ENCODE results near the gene KRTAP10-3. TPM values are rescaled to one million over a fixed set of nuclear protein-coding genes. Genes with fewer than 3 reads are reported as not detected.

The KRTAP10-3 gene
- total and polyA plus RNA-seq, 9 of the 15 experiments (the other 6 are each of a cell fraction or from before 2014, with no cell fraction given), result not detected

DNA sequence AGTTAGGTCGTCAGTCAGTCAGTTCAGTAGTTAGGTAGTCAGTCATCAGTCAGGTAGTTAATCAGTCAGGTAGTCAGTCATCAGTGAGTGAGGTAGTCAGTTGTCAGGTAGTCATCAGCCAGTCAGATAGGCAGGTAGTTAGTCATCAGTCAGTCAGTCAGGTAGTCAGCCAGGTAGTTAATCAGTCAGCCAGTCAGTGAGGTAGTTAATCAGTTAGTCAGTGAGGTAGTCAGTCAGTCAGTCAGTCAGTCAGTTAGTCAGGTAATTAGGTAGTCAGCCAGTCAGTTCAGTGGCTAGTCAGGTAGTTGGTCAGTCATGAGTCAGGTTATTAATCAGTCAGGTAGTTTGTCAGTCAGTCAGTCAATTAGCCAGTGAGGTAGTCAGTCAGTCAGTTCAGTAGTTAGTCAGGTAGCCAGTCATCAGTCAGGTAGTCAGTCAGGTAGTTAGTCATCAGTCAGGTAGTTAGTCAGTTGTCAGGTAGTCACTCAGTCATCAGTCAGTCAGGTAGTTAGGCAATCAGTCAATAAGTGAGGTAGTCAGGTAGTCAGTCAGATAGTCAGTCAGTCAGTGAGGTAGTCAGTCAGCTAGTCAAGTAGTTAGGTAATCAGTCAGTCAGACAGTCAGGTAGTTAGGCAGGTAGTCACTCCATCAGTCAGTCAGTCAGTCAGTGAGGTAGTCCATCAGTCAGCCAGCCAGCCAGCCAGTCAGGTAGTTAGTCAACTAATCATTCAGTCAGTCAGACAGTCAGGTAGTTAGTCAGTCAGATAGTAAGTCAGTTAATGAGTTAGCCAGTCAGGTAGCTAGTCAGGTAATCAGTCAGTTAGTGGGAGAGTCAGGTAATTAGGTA lies 34.8 kb downstream of the KRTAP10-3 start:
- H3K79me2 ChIP-seq (ENCODE audit: control insufficient read depth, insufficient read depth, low read length), result no peaks in the 10 kb centered on the region
- H2AFZ ChIP-seq (ENCODE audit: low read depth, low read length), result no peak overlapping the region
- no TSS peak for BruUV-seq (replicated peaks)
- no peak overlapping the region for H3K4me2 ChIP-seq (ENCODE audit: insufficient read depth, low read length)
- in situ Hi-C loops (cut with MboI) (no loop called here), intact Hi-C loops (cut with micrococcal nuclease) (no loop called here)
- H3K9me1 ChIP-seq (ENCODE audit: control insufficient read depth, insufficient read depth, low read length), result no peaks in the 10 kb centered on the region
- POLR2A ChIA-PET, result no interaction called here
- H3K36me3 ChIP-seq (ENCODE audit: control insufficient read depth, insufficient read depth, low read length), result no peaks in the 10 kb centered on the region
- H3K4me3 ChIP-seq, result no peak overlapping the region
- peaks cover 21% of the 10 kb centered on the region; the same call in 1 of the 2 replicates for H3K9me3 ChIP-seq (replicated peaks; ENCODE audit: control insufficient read depth, insufficient read depth, low read depth, low read length)
- FAIRE-seq (peak; percentile 44), DNase-seq (ENCODE audit: extremely low read depth in 1 of 4, low spot score in 3 of 4) (no peak), ATAC-seq (no peak)
- peaks cover 9% of the 10 kb centered on the region; the same call in 1 of the 2 replicates for H4K20me1 ChIP-seq (replicated peaks; ENCODE audit: control insufficient read depth, insufficient read depth, low read length)
- TF ChIP-seq, protein P1, sequence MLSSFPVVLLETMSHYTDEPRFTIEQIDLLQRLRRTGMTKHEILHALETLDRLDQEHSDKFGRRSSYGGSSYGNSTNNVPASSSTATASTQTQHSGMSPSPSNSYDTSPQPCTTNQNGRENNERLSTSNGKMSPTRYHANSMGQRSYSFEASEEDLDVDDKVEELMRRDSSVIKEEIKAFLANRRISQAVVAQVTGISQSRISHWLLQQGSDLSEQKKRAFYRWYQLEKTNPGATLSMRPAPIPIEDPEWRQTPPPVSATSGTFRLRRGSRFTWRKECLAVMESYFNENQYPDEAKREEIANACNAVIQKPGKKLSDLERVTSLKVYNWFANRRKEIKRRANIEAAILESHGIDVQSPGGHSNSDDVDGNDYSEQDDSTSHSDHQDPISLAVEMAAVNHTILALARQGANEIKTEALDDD (IDR thresholded peaks at IDR 0.05), result peak; percentile 87
- no peak for TF ChIP-seq RB1 (IDR thresholded peaks at IDR 0.05; ENCODE audit: low read depth)
- CTCF ChIA-PET (ENCODE audit: low intra/inter-chr PET ratio), result no interaction called here
- 0% methylated on average over 1 of the region's 1 CpG for WGBS (ENCODE audit: insufficient coverage, low coverage, missing lambda C conversion rate)
- no peak overlapping the region for H3K27ac ChIP-seq (ENCODE audit: extremely low read depth, low read depth, low read length)
- H3K9ac ChIP-seq (ENCODE audit: insufficient read depth in 1 of 2, low read depth in 2 of 2, low read length in 2 of 2), result no peak overlapping the region
- peaks cover 18 to 46% of the 10 kb centered on the region in 2 experiments; a peak in 3 of 5 replicates for H3K27me3 ChIP-seq (ENCODE audit: control insufficient read depth in 2 of 2, insufficient read depth in 2 of 2, low read length in 2 of 2)
- peaks cover 0 to 26% of the 10 kb centered on the region in 2 experiments; a peak in 1 of 5 replicates for H3K4me1 ChIP-seq (replicated peaks in 1 of 2; ENCODE audit: control insufficient read depth in 2 of 2, insufficient read depth in 2 of 2, low read length in 2 of 2)

DNA sequence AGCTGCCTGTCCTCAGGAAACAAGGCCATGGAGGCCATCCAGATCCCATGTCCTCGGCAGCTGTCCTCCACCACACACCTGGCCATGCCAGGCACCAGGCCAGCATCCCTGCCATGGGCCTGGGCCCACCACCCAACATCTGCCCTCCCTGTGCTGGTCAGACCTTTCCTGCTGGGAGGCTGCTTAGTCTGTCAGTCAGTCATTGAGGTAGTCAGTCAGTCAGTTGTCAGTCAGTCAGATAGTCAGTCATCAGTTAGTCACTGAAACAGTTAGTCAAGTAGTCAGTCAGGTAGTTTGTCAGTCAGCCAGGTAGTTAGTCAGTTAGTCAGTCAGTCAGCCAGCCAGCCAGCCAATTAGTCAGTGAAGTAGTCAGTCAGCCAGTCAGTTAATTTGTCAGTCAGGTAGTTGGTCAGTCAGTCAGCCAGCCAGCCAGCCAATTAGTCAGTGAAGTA lies 35.8 kb downstream of the KRTAP10-3 start:
- POLR2A ChIA-PET, result no interaction called here
- Histone ChIP-seq H3K4me3 (no peak overlapping the region), H3K79me2 (ENCODE audit: control insufficient read depth, insufficient read depth, low read length) (no peaks in the 10 kb centered on the region), H2AFZ (ENCODE audit: low read depth, low read length) (no peak overlapping the region), H4K20me1 (replicated peaks; ENCODE audit: control insufficient read depth, insufficient read depth, low read length) (peaks cover 3% of the 10 kb centered on the region; the same call in 1 of the 2 replicates), H3K27ac (ENCODE audit: extremely low read depth, low read depth, low read length) (no peak overlapping the region), H3K9me3 (replicated peaks; ENCODE audit: control insufficient read depth, insufficient read depth, low read depth, low read length) (peaks cover 21% of the 10 kb centered on the region; the same call in 1 of the 2 replicates), H3K27me3 (ENCODE audit: control insufficient read depth in 2 of 2, insufficient read depth in 2 of 2, low read length in 2 of 2) (peaks cover 10 to 35% of the 10 kb centered on the region in 2 experiments; a peak in 3 of 5 replicates), H3K36me3 (ENCODE audit: control insufficient read depth, insufficient read depth, low read length) (no peaks in the 10 kb centered on the region), H3K9ac (ENCODE audit: insufficient read depth in 1 of 2, low read depth in 2 of 2, low read length in 2 of 2) (no peak overlapping the region), H3K4me2 (ENCODE audit: insufficient read depth, low read length) (no peak overlapping the region), H3K4me1 (replicated peaks in 1 of 2; ENCODE audit: control insufficient read depth in 2 of 2, insufficient read depth in 2 of 2, low read length in 2 of 2) (peaks cover 0 to 26% of the 10 kb centered on the region in 2 experiments; a peak in 1 of 5 replicates), H3K9me1 (ENCODE audit: control insufficient read depth, insufficient read depth, low read length) (no peaks in the 10 kb centered on the region)
- in situ Hi-C loops (cut with MboI), result no loop called here
- intact Hi-C loops (cut with micrococcal nuclease), result no loop called here
- FAIRE-seq, result no peak
- DNase-seq (ENCODE audit: extremely low read depth in 1 of 4, low spot score in 3 of 4), result no peak
- no peak for ATAC-seq
- CTCF ChIA-PET (ENCODE audit: low intra/inter-chr PET ratio), result no interaction called here
- no peak for TF ChIP-seq NRF1 (conservative IDR thresholded peaks at IDR 0.05 in 1 of 2, IDR thresholded peaks at IDR 0.05 in 1 of 2)
- TF ChIP-seq, protein P2, sequence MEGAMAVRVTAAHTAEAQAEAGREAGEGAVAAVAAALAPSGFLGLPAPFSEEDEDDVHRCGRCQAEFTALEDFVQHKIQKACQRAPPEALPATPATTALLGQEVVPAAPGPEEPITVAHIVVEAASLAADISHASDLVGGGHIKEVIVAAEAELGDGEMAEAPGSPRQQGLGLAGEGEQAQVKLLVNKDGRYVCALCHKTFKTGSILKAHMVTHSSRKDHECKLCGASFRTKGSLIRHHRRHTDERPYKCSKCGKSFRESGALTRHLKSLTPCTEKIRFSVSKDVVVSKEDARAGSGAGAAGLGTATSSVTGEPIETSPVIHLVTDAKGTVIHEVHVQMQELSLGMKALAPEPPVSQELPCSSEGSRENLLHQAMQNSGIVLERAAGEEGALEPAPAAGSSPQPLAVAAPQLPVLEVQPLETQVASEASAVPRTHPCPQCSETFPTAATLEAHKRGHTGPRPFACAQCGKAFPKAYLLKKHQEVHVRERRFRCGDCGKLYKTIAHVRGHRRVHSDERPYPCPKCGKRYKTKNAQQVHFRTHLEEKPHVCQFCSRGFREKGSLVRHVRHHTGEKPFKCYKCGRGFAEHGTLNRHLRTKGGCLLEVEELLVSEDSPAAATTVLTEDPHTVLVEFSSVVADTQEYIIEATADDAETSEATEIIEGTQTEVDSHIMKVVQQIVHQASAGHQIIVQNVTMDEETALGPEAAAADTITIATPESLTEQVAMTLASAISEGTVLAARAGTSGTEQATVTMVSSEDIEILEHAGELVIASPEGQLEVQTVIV (CRISPR knock-in tag; IDR thresholded peaks at IDR 0.05; ENCODE audit: borderline replicate concordance), result no peak
- TF ChIP-seq SMARCB1 (IDR thresholded peaks at IDR 0.05; ENCODE audit: insufficient read length, low read depth), result no peak
- TF ChIP-seq, protein P1 (IDR thresholded peaks at IDR 0.05), result peak; percentile 50; the same call in 1 of the 2 replicates
- TF ChIP-seq SMARCE1 (IDR thresholded peaks at IDR 0.05), result no peak
- WGBS (ENCODE audit: insufficient coverage, low coverage, missing lambda C conversion rate), result 0% methylated on average over 1 of the region's 1 CpG
- no TSS peak for BruUV-seq (replicated peaks)
